SU-DHL-6 (cell line): ENCODE data around the gene CDKN1A.

Source experiments
- H2AFZ ChIP-seq: fragments of 200-600 bp; sonication (generic); 2 replicates; pipeline ENCODE4 v1.6.1; 2014; ENCODE audit warnings: low read depth, mild to moderate bottlenecking, moderate library complexity, mixed read lengths, antibody characterized with exemption, low read length; ENCODE audit not compliant: severe bottlenecking
- H3F3A ChIP-seq: fragments of 200-600 bp; shearing (Covaris generic); 2 replicates; pipeline ENCODE4 v1.6.0; 2016; ENCODE audit warnings: antibody characterized with exemption, mild to moderate bottlenecking; ENCODE audit not compliant: insufficient read depth
- H3K27ac ChIP-seq: fragments of 200-600 bp; sonication (generic); 2 replicates; pipeline ENCODE4 v1.5.1; 2016; ENCODE audit warnings: low read depth, mild to moderate bottlenecking, low read length, moderate library complexity, mixed read lengths
- H3K27me3 ChIP-seq: fragments of 200-600 bp; sonication (generic), shearing (Covaris generic); 2 replicates; pipeline ENCODE4 v1.6.0; 2014; ENCODE audit warnings: mild to moderate bottlenecking, low read length
- H3K36me3 ChIP-seq: fragments of 200-600 bp; sonication (generic); 2 replicates; pipeline ENCODE4 v1.6.1; 2014; ENCODE audit warnings: mild to moderate bottlenecking, low read length, mixed read lengths
- H3K4me2 ChIP-seq: fragments of 300-600, 200-600 bp; shearing (Covaris generic), sonication (generic); 2 replicates; pipeline ENCODE4 v1.6.0; 2014; ENCODE audit warnings: low read length, low read depth, mild to moderate bottlenecking; ENCODE audit not compliant: poor library complexity, severe bottlenecking
- H3K4me3 ChIP-seq: fragments of 200-600 bp; sonication (generic); 2 replicates; pipeline ENCODE4 v1.5.1; 2014; ENCODE audit warnings: antibody characterized with exemption, low read length, mild to moderate bottlenecking, mixed read lengths; ENCODE audit not compliant: insufficient read depth, poor library complexity, severe bottlenecking
- H3K79me2 ChIP-seq: fragments of 200-600 bp; sonication (generic); 2 replicates; pipeline ENCODE4 v1.6.1; 2014; ENCODE audit warnings: mild to moderate bottlenecking, low read length, moderate library complexity; ENCODE audit not compliant: insufficient read depth
- H3K9ac ChIP-seq: fragments of 200-600 bp; sonication (generic); 2 replicates; pipeline ENCODE4 v1.7.0; 2014; ENCODE audit warnings: mild to moderate bottlenecking, low read length
- H3K9me2 ChIP-seq: fragments of 200-600 bp; sonication (generic); replicated peaks from 2 replicates; pipeline ENCODE4 v1.6.1; 2014; ENCODE audit warnings: low read length; ENCODE audit not compliant: insufficient read depth
- H3K9me3 ChIP-seq: fragments of 200-600 bp; sonication (generic); 2 replicates; pipeline ENCODE4 v1.6.1; 2014; ENCODE audit warnings: low read length, mixed read lengths; ENCODE audit not compliant: insufficient read depth
- H4K20me1 ChIP-seq: fragments of 200-600 bp; sonication (generic); 2 replicates; pipeline ENCODE4 v1.6.1; 2014; ENCODE audit warnings: low read depth, mild to moderate bottlenecking, antibody characterized with exemption, low read length, moderate library complexity, mixed read lengths
- CTCF ChIP-seq: fragments of 200-600 bp; sonication (generic); IDR thresholded peaks from one replicate; pipeline ENCODE4 v1.5.1; 2017; ENCODE audit warnings: antibody characterized with exemption, mild to moderate bottlenecking, low read length, moderate library complexity; ENCODE audit not compliant: insufficient read depth, poor library complexity, severe bottlenecking
- EZH2phosphoT487 ChIP-seq: fragments of 200-600 bp; sonication (generic), shearing (Covaris generic); conservative IDR thresholded peaks from 2 replicates; pipeline ENCODE4 v1.6.1; 2018; ENCODE audit warnings: mild to moderate bottlenecking, antibody characterized with exemption, low read length, moderate library complexity, mixed read lengths

CDKN1A gene

GRCh38 chr6:36685166-36685924, 6.8 kb downstream of the CDKN1A start:
- H3K9ac ChIP-seq: no peak overlapping the region
- H3K9me3 ChIP-seq: no peaks in the 10 kb centered on the region
- H3K36me3 ChIP-seq: no peaks in the 10 kb centered on the region
- no peaks in the 10 kb centered on the region for H4K20me1 ChIP-seq
- H3K79me2 ChIP-seq: no peaks in the 10 kb centered on the region
- no peak overlapping the region for H3K4me3 ChIP-seq
- no peak for TF ChIP-seq CTCF
- no peak for TF ChIP-seq EZH2phosphoT487
- H2AFZ ChIP-seq: no peak overlapping the region
- no peaks in the 10 kb centered on the region for H3K27me3 ChIP-seq
- H3F3A ChIP-seq: peaks cover 16% of the 10 kb centered on the region
- H3K4me2 ChIP-seq: no peak overlapping the region
- H3K9me2 ChIP-seq: no peaks in the 10 kb centered on the region
- H3K27ac ChIP-seq: no peak overlapping the region

GRCh38 chr6:36685926-36686667, 7.6 kb downstream of the CDKN1A start:
- Histone ChIP-seq H3F3A (peaks cover 10% of the 10 kb centered on the region), H3K27ac (no peak overlapping the region), H3K9ac (no peak overlapping the region), H3K79me2 (no peaks in the 10 kb centered on the region), H3K27me3 (no peaks in the 10 kb centered on the region), H2AFZ (no peak overlapping the region), H3K9me2 (no peaks in the 10 kb centered on the region), H3K36me3 (no peaks in the 10 kb centered on the region), H3K4me3 (no peak overlapping the region), H3K9me3 (no peaks in the 10 kb centered on the region), H4K20me1 (no peaks in the 10 kb centered on the region), H3K4me2 (no peak overlapping the region)
- no peak for TF ChIP-seq EZH2phosphoT487
- TF ChIP-seq CTCF: no peak

- Histone ChIP-seq H2AFZ (no peak overlapping the region), H4K20me1 (no peaks in the 10 kb centered on the region), H3F3A (peaks cover 8% of the 10 kb centered on the region), H3K27me3 (no peaks in the 10 kb centered on the region), H3K79me2 (no peaks in the 10 kb centered on the region), H3K9ac (no peak overlapping the region), H3K4me3 (no peak overlapping the region), H3K36me3 (no peaks in the 10 kb centered on the region), H3K27ac (no peak overlapping the region), H3K4me2 (no peak overlapping the region), H3K9me2 (no peaks in the 10 kb centered on the region), H3K9me3 (no peaks in the 10 kb centered on the region)
- TF ChIP-seq EZH2phosphoT487 (no peak), CTCF (no peak)
Observed at GRCh38 chr6:36686668-36687513, 8.4 kb downstream of the CDKN1A start.
